IPS DF 4.7 (cell line): ENCODE measurements around the gene NXF1.
"Not testable (repeated sequence)": the region's sequence is repeated elsewhere in the genome, so short reads cannot be mapped to it uniquely, and the experiment has no call there.

Experiments
- DNase-seq: peaks from one replicate; pipeline ENCODE4 v3.0.0-alpha.2; 2013; ENCODE audit warnings: low spot score; ENCODE audit errors: extremely low read depth

Gene NXF1

DNA sequence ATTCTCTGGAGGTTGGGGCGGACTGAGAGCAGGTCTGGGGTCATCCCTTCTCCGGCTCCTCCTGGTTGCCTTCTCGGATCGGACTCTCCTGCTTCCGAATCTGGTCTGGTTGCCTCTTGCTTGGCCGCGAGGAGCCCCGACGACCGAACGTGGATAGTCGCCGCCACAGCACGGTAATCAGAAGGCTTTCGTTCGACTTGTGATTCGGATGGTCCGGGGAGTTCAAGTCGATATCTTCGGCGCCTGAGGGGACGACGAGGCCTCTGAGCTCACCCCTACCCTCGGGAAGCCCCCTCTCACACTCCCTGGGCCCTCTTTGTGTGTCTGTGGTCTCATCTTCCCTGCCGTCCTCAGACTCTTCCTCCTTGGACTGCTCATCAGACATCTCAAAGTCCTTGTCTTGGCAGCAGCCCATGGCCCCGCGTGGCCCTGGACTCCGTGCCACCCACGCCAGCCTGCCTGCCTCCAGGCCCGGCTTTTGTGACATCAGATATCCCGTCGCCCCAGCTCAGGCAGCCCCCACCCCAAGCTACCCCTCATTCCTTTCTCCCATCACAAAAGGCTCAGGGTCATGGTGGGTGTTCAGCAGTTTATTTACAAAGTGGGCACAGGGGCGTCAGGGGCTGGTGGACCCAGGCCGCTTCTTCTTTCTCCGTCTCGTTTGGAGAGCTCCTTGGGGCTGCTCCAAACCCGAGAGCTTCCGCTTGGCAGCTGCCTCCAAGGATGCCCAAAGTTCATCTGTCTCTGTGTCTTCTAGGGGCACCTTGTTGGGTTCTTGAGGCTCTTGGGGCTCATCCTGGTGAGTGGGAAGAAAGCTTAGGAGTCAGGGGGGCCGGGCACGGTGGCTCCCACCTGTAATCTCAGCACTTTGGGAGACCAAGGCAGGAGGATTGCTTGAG lies 27.3 kb upstream of the NXF1 start, which contains the start of gene TEX54:
TSS of gene TEX54 (minus strand) at position 506 of the 899 bp plus-strand sequence.
- no peak for DNase-seq

DNA sequence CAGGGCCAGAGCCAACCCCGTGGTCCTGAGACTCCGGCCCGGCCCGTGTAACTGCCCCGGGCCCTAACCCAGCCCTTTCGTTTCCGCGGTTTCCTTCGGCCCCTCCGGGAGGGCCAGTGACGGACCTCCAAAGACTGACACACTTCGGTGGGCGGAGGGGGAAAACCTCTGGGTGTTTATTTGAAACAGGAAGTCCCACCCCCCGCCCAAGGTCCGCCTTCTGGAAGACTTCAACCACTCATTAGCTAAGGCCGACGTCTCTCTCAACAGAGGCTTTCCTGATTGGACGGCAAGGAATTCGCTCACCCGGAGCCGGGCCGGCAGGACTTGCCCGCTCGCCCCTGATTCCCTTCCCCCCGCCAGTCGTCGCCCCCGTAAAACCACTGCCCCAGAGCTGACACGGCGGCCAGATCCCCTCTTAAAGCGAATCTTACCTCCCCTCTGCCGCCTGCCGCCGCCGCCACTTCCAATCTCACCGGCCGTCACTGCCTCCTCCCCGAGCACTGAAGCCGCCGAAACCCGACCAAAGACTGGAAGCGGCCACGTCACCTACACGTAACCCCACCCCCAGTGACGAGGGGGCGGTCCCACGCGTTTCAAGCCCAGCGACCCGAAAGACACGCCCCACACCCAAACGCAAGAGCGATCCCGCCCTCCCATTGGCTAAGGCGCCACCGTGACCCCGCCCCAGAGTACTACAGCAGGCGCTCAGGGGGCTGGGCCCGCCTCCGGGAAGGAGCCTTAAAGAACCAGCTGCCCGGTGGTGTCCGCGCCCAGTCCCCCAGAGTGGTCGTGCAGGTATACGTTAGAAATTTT lies 26.5 kb upstream of the NXF1 start, which contains the start of gene STX5:
TSS of gene STX5 (minus strand) at position 532 of the 816 bp plus-strand sequence. CDS start 808 bp downstream, outside the sequence.
- peak; percentile 89 for DNase-seq

GRCh38 chr11:62830904-62831519 lies 25.8 kb upstream of the NXF1 start:
- no peak for DNase-seq

GRCh38 chr11:62828130-62828529 lies 22.9 kb upstream of the NXF1 start:
- not testable (repeated sequence) for DNase-seq

DNA sequence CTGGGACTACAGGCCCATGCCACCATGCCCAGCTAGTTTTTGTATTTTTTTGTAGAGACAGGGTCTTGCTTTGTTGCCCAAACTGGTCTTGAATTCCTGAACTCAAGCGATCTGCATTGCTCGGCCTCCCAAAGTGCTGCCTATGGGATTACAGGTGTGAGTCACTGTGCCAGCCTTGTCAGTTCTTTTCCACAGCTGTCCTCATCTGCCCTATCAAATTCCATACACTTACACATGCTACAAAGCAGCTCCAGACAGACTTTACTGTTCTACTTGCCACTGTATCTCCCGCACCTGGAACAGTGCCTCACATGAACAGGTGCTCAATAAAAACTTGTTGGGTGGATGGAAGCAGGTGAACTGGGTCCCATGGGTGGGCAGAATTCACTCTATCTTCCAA lies 18.4 kb upstream of the NXF1 start:
- DNase-seq: no peak

GRCh38 chr11:62817129-62817528 lies 11.9 kb upstream of the NXF1 start:
- DNase-seq: no peak

- DNase-seq: no peak
These were observed 11.3 kb upstream of the NXF1 start for GRCh38 chr11:62816557-62816956.

- DNase-seq: no peak
These were observed 6.4 kb upstream of the NXF1 start for GRCh38 chr11:62811659-62812058.

DNA sequence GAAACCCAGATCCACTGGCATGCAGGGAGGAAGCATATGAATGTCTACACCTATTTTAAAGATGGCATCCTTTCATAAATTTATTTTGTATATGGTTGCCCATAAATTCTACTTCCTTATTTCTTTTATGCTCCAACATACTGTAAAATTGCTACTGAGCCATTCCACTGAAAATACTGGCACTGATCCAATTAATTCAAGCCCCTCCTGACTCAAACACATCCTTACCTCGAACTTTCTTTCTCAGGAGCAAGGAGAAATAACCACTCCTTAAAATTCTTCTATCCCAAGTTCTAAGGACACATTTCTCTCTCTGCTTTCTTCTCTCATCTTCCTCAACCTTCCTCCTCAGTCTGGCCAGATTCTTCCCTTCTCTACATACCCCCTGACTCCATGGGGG lies 5.5 kb upstream of the NXF1 start:
- no peak for DNase-seq

- DNase-seq: no peak
These were observed 1.4 kb upstream of the NXF1 start for GRCh38 chr11:62806611-62807121.

DNA sequence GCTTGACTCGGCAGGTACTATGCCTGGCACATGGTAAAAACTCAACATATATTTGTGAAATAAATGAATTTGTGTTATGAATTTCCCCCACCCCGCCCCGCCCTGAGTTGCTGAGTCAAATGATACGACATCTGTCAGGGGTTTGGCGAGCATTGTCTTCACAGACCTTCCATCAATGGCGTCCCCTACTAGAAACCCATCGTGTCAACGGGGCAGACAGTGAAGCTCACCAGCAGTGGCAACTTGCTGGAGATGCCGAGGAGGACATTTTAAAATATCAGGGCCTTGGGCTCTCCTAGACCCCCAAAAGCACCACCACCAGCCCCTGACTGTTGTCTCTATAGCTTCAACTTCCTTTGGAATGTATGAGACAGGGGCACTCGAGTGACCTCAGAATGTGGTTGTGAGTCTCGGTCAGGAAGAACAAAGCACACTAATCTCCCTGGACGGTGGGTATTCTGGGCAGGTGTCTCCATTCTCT lies 761 bp upstream of the NXF1 start:
- DNase-seq: no peak

- no peak for DNase-seq
These were observed 747 bp downstream of the NXF1 start for GRCh38 chr11:62804310-62805075.

GRCh38 chr11:62801071-62801470 lies 4.2 kb downstream of the NXF1 start:
- no peak for DNase-seq

DNA sequence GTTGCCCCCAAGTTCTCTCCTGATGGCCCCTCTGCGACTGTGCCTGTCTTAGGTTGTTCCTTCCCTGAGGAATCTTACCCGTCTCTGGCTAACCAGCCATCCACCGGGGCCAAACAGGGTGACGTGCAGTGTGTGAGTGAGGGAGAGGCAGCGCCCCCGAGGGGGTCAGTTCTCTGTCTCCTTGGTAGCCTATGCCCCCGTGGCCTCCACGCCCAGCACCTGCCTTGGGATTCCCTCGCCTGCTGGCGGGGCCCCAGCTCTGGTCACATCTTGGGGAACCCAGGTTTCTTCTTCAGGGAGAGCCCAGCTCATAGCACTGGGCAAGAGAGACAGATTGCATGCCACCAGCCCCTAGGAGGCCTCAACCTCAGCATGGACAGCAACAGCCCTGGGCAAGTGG lies 5.8 kb downstream of the NXF1 start:
- DNase-seq: no peak

DNA sequence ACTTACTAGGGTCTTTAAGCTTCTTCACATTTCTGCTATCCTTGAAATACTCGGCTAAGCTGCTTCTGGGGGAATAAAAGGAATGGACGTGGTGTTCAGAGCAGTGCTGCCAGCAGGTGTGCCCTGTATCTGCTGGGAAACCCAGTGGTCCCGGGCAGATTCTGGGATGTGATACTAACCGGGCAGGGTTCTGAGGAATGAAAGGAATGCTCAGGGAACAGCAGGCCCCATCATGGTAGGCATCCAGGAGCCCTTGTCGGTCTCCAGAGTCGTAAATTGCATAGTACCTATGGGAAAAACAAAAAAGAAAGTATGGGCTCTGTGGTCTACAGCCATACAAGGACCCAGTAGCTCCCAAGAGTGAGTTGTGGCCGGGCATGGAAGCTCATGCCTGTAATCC lies 9.0 kb downstream of the NXF1 start:
- no peak for DNase-seq

DNA sequence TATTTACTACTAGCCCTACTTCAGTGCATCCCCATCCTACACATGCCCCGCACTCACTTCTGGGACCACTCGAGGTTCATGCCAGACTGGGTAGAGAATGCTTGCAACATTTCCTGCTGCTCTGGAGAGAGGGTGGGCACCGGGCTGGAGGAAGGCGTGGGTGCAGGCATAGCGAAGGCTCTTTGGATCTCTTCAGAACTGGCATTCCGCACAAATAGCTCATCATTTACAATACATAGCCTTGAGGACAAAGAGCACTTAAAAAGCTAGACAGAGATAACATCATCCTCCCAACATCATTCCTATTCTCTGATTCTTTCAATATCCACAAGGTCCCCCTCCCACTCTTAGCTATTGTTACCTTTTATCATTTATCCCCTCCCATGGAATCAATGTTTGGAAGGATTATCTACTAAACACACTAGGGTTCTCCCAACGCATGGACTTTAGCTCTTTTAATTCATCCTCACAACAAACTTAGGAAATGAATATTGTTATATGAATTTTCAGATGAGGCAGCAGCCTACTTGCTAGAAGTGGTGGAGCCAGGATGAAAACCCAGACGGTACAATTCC lies 11.0 kb downstream of the NXF1 start:
- DNase-seq: no peak

- no peak for DNase-seq
These were observed 13.1 kb downstream of the NXF1 start for GRCh38 chr11:62792202-62792575.

DNA sequence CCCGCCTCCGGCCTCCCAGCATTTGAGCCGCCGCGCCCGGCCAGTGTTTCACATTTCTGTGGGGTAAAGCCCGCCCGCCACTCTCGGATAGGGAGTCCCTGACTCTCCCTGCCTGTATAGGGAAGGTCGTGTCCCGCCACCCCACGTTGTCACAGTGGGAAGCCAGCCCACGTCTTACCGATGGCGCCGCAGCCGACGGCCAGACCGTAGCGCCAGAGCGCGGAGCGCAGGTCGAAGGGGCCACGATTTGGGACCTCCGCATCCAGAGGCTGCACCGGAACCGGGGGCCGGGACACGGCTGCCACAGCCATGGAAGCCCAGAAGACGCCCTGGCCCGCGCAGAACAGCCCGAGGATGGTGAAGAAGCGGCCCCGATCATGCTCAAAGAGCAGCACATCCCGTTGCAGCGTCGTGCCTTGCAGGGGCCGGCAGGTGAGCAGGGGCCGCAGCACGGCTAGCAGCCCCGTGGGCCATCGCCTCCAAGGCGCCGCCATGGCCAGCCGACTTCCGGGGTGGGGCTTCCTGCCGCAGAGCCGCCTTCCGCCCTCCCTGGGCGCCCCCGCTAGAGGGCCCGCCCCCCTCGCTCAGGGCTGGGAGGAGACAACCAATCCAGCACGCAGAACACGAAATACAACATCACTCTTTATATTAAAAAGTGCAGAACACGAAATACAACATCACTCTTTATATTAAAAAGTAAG lies 13.6 kb downstream of the NXF1 start, which contains the start of gene TMEM223:
TSS of gene TMEM223 (minus strand) at position 506 of the 701 bp plus-strand sequence. CDS start at position 494, 12 bp downstream.
- DNase-seq: no peak

DNA sequence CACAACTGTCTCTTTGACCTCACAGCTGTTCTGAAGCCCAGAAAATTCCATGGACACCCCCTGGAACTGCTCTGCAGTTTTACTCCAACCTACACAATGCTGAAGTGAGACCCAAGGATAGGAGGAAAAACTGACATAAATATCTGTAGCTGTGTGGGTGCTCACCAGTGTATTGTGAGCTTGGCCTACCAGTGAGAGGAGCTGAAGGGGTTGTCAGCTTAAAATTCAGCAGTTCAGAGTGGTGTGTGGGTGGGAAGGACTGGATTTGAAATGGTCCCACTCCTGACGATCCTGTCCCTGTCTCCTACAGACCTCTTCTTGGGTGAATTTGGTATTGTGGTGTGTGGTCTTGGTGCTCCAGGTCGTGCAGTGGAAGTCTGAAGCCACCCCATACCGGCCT lies 15.7 kb downstream of the NXF1 start:
- DNase-seq: no peak

- DNase-seq: no peak
These were observed 16.2 kb downstream of the NXF1 start for GRCh38 chr11:62788991-62789390.
